ENCODE measurements around the gene TLE5.

The TLE5 gene, protein sequence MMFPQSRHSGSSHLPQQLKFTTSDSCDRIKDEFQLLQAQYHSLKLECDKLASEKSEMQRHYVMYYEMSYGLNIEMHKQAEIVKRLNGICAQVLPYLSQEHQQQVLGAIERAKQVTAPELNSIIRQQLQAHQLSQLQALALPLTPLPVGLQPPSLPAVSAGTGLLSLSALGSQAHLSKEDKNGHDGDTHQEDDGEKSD

DNA sequence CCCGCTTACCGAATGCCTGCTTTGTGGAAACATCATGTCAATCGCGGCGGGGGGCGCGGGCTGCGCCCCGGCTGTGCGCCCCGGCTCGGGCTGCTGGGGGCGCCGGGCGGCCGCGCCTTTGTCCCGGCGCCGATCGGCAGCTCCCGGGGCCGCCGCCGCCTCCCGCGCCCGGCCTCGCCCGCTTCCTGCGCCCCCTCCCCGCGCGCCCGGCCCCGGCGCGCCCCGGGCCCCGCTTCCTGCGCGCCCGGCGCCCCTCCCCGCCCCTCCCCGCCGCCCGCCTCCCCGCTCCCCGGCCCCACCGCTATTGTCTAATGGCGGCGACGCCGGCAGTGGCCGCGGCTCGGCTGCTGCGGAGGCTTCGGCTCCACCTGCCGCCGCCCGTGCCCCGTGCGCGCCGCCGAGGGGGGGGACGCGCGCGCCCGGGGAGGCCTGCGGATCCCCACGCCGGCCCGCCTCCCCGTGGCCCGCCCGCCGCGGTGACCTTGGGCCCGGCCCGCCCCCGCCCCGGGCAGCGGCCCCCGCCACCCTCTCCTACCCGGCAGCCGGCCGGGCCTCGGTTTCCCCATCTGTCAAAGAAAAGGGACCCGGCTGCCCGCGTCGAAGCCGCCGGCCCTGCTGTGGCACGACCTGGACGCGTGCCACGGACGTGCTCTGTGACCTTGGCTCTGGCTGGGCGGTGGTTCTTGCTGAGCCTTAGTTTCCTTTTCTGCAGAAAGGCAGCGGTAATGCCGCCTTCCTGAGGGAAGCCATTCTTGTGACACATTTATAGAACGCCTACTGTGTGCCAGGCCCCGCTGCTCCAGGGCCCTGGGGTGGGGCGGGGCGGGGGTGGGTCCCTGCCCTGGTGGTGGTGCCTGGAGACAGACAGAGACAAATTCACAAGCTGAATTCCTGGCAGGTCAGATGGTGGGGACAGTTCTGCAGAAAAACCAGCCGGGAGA lies at the start of gene TLE5:
Gene TLE5 (minus strand): TSS at position 331 of the 941 bp plus-strand sequence. CDS start 295 bp downstream, at position 36.
- DNase-seq = no peak

DNA sequence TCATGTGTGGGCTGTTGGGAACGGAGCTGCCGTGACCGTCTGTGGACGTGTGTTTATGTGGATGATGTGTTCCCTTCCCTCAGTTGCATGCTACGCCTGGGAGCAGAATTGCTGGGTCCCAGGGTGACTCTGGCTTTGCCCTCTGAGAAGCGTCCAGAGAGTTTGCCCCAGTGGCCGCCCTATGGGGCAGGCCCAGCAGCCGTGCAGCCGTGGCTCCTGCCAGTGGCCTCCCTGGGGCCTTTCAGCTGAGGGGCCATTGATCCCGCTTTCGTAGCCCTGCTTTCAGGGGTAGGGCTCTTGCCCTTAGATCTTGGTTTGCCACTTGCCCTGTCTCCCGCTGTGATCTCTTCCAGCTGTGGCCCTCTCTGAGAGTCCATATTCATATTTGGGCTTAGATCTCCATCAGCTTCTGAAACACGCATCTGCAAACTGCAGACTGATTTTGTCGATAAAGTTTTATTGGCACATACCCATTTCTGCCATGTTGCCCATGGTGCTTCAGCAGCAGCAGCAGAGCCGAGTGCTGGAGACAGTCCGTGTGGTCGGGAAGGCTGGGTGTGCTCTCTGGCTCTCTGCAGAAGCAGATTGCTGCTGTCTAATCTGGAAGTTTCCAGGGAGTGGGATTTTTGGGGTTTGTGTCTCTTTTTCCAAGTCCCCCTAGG lies 49.4 kb upstream of the TLE5 start:
- DNase-seq = no peak

DNA sequence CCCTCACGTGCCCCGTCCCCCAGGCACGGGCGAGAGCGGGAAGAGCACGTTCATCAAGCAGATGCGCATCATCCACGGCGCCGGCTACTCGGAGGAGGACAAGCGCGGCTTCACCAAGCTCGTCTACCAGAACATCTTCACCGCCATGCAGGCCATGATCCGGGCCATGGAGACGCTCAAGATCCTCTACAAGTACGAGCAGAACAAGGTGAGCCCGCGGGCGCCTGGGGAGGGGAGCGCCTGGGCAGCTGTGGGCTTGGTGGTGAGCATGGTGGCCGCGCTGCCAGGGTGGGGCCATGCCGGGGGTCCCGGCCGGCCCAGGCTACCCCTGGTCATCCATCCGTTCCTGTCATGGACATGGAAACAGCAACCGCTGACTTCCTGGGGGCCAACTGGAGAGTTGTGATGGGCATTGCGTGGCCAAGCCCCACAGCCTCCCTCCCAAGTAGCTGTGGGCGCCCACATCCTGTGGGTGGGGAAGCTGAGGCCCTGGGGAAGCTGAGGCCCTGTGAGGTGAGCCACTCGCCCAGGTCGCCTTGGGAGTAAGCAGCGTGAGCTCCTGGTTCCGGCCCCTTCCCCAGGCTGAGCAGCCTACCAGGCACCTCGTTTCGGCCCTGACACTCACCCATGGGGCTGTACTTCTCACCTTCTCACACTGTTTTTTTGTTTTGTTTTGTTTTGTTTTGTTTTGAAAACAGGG lies 48.0 kb upstream of the TLE5 start:
- no peak for DNase-seq

DNA sequence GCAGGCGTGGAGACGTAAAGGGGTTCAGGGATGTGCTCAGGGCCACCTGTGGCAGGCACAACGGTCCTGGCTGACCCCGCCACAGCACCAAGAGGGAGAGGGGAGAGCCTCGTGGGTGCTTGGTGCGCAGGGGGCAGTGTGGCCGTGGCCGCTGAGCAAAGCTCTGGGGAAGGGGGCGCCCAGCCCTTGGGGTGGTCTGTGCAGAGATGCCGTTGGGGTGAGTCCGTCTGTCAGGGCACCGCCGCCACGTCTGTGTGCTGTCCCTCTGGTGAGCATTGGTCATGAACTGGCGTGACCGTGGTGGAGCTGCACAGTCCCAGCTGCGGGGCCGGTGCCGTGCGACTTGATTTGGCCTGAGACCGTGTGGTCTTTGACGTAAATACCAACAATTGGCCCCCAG lies 47.2 kb upstream of the TLE5 start:
- no peak for DNase-seq

DNA sequence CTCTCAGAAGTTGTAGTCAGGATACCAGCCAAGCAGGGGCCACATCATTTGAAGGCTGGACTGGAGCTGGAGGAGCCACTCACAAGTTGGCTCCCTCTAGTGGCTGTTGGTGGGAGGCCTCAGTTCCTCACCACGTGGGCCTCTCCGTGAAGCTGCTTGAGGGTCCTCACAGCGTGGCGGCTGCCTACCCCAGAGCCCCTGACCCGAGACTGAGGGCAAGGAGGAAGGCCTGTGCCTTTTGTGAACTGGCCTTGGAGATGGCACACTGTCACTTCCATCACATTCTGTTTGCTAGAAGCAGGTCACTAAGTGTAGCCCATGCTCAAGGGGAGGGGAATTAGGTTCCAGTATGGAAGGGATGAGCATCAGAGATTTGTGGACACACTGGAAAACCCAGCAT lies 46.5 kb upstream of the TLE5 start:
- DNase-seq = peak; percentile 33

DNA sequence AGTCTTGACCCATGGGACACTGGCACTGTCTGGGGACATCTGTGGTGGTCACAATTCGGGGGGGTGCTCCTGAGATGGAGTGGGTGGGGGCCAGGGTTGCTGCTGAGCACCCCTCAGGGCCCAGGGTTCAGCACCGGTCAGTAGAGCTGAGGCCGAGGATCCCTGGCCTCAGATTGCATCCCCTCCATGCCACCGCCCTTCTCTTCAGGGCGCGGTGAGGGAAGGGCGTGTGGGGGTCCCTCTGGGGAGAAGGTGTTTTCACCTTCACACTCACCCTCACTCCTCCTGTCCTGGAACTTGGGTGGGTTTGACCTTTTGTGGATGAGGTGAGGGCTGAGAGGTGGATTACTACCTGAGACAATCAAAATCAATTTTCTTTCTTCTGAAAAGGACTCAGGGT lies 45.4 kb upstream of the TLE5 start:
- DNase-seq = no peak

DNA sequence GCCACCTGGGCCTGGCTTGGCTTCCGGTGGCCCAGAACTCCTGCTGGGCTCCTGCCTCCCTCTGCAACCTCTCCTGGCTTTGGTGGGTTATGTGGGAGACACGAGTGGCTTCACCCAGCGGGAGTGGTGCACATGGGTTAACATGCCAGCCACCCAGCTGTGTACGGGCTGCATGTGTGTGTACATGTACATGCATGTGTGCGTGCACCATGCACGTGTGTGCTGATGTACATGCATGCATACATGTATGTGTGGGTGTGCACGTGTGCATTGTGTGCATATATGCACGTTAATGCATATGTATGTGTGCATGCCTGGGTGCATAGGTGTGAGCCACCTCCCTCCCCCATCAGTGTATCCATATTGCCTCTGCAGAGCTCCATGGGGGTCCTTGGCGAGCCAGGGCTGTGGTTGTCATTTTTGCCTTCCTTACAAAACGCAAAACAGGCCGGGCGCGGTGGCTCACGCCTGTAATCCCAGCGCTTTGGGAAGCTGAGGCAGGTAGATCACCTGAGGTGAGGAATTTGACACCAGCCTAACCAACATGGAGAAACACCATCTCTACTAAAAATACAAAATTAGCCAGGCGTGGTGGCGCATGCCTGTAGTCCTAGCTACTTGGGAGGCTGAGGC lies 44.3 kb upstream of the TLE5 start:
- no peak for DNase-seq

DNA sequence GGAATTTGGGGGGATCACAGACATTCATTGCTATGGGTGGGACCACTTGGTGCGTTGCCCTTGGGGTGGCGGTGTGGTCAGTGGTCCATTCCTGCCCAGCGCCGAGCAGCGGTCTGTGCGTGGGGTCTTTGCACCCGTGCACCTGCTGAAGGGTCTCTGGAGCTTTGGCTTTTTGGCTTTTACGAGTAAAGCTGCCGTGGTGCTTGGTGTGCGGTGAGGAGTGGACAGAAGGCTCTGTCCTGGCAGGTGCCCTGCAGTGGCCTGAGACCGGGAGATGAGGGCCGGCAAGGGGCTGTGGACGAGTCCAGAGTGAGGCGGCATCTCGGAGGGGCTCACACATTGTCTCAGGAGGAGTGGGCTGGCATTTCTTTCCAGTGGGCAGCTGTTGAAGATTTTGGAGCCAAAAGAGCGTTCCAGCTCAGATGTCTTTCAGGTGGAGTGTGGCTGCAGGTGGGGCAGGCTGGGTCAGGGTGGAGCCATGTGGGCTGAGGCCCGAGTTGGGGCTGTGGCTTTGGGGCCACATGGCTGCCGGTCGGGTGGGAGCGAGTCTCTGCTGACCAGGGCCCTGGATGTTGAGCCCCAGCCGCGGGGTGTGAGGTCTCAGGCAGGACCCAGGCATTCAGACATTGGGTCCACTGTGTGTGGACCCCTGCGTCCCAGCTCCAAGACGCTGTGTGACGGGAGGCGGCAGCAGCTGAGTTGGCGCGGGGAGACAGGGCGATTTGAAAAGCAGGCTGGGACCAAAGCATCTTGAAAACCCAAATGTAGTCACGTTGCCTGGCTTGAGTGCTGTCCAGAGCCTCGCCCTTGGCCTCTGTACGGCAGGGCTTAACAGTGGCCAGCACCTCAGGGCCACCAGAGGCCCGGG lies 43.6 kb upstream of the TLE5 start:
- DNase-seq = no peak

DNA sequence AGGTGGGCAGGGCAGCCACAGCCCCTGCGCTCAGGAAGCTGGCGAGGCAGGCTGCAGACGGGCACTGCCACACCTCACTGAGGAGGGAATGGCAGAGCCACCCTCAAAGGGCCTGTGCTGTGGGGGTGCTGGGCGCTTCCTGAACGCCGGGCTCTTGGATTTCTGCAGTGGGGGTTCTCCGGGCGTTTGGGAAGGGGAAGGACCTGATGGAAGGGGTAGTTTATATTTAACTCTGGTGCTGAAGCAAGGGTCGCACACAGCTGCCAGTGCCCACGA lies 42.4 kb upstream of the TLE5 start:
- DNase-seq = no peak

DNA sequence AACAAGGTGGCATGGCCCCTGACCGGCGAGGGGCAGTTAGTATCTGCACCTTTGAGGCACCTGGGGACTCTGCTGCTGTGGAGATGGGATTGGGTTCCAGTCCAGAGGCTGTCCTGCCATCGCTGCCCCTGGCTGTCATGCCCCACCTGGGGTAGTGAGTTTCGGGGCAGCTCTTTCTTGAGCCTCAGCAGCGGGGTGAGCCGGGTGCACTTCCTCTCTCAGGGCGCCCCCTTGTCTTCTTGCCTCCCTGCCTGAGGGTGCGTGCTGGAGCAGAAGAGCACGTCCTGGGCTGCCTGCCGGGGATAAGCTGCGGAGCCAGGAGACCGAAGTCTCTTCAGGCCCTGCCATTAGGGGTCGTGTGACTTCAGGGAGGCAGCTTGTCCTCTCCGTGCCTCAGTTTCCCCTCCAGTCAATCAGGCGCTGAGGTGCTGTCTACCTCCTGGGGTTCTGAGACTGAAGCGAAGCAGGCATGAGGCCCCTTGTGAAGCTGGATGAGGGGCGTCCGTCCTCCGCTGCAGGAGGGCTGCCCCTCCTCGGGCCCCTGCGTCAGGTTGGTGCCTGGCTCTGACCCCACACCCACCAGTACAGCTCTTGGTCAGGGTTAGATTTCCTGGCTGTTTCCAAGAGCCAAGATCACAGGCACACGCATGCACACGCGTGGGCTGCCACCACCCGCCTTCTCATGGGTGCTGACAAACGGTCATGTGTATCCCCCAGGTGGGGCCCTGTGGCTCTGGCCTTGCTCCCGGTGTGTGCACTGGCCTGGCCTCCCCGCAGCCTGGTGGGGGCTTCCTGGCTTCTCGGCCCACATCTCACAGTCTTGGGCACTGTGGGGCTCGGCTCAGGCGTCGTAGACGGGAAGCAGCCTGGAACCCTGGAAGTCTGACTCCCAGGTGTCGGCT lies 40.2 kb upstream of the TLE5 start:
- DNase-seq = no peak

DNA sequence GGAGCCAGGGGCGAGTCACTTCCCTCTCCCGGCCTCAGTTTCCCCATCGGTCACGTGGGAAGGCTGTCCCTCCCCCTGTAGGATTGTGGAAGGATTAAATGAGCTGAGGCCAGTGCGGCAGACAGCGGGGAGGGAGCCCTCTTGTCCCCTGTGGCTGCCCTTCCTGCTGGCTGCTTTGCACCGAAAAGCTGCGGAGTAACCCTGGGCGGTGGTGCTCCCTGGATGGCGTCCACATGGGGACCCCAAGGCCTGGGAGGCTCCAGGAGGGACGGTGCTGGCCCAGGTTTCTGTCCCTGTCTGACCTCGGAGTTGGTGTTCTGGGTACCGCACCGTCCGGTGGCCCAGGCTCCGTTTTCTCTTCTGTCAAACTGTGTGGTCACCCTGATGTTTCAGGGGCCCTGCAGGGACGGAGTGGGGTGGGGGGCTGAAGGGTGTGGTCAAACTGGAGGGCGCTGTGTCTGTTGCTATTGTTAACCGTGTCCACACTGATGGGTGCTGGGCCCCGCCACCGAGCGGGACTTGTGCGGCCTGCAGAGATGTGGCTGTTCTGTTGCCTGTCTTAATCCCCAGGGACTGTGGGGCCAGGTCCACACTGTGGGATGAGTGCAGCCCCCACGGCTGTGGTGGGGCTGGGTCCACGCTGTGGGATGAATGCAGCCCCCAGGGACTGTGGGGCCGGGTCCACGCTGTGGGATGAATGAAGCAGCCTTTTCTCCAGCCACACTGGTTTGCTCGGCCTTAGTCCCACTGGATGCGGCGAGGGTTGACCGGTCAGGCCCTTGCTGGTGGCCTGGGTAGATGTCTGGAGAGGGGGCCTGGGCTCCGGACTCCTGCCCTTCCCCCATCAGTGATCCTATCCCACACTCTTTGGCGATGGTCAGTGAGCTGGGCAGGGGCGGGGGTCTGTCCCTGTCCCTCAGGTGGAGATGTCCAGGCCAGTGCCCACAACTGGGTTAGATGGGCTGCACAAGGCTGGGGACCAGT lies 38.7 kb upstream of the TLE5 start:
- DNase-seq = no peak

DNA sequence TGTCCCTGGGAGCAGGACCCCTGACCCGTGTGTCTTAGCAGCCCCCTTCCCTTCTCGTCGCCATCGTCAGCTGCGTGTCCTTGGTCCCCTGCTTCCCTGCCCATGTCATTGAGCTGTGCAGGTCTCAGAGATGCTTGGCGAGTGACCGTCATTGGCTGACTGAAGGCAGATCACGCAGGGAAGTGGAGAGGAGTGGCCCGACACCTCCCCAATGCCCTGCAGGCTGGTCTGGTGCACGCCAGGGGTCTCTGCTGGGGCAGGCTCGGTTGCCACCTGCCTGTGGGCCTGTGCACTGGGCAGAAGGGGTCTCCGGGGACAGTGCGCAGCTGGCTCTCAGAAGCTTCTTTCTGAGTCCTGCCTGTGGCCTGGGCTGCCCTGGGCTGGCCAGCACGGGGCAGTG lies 38.0 kb upstream of the TLE5 start:
- DNase-seq = no peak

DNA sequence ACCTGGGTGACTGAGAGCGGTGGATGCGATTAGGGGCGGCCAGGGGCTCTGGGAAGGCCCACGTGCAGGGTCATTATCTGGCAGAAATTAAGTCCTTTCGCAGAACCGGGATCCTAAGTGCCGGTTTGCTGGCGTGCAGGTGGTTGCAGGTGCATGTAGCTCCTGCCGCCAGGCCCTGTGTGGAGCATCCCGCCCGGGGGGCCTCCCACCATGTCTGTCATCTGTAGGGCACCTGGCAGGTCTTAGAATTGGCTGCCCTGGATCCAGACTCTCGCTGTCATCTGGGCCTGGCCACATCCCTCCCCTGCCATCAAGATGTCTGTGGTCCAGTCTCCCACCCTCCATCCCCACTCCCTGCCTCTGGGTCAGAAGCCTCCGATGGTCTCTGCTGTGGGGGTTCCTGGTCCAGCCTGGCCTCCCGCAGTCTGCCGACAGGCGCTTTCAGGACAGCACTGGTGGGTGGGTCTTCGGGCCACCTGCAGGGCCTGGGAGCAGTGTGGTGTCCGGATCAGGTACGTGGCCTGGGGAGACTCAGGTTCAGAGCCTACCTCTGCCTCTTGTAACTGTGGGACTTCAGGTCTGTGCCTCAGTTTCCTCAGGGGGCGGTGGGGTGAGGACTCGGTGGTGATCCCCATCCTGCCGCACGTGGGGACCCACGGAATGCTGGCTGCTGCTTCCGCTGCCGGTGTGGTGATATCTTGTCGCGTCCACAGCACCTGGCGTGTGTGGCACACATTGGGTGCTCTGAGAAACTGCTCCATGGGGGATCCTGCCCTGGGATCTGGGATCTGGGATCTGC lies 37.3 kb upstream of the TLE5 start:
- no peak for DNase-seq

DNA sequence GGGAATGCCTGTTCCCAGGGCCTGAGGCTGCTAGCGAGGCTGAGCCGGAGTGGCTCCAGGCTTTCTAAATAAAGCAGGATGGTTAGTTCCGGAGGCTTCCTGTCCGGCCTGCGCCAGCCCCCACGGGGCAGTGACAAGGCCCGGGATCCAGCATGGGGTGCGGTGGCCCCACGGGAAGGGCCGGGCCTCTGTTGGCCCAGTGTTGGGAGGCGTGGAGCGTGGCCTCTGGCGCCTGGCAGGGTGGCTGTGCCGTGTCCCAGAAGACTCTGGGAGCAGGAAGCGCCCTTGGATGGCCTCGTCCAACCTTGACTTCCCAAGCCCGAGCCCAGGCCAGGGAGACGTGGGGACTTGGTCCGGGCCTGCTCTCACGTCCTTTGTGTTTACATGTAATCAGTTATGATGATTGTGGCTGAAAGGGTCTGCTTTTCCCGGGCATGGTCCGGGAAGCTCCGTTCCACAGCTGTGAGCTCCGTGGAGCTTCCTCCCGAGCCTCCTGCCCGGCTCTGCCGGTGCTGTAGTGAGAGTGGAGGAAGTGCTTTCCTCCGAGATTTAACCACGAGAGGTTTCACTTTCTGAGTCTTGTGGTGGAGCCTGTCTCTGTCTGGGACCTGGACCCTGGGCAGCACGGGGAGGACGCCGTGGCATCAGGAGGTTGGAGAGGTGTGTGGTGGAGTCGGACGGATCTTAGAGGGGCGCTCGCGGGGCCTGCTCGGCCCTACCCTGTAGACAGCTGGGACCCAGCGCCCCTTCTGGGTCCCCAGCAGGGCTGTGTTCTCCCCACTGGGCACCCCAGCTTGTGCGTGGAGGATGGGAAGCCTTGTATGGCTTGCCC lies 36.4 kb upstream of the TLE5 start:
- DNase-seq = no peak

DNA sequence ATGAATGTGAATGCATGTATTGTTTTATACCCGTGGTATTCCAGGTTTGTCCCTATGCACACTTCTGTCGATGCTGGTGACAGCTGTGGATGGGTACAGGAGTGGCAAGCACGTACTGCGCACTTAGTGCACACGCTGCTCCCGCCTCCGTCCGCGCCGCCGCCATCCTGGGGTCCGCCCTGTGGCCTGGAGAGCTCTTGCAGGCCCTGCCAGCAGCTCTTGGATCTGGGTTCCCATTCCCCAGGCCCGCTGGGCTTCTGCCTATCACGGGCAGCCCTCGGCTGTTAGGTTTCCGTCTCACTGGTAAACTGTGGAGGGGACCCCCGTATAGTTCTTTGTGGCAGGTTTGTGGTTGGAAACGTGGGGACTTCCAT lies 35.8 kb upstream of the TLE5 start:
- DNase-seq = no peak

DNA sequence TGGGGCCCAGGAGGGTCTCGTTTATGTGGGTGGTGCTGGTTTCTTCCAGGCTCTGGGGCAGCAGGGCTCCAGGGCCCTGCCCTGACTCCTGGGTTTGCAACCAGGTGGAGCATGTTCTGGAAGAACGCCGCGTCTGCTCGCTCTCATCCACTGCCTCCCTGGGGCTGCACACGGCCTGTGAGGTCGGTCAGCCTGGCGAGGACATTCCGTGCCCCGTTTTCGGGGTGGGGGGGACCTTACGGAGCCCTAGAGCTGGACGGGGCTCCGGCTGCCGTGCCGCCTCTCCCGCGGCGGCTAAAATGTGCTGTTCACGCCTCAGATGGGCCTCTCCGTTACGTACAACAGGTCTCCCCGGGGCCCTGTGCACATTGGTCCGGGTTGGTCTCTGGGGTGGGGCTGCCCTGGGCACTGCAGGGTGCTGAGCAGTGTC lies 35.2 kb upstream of the TLE5 start:
- no peak for DNase-seq

DNA sequence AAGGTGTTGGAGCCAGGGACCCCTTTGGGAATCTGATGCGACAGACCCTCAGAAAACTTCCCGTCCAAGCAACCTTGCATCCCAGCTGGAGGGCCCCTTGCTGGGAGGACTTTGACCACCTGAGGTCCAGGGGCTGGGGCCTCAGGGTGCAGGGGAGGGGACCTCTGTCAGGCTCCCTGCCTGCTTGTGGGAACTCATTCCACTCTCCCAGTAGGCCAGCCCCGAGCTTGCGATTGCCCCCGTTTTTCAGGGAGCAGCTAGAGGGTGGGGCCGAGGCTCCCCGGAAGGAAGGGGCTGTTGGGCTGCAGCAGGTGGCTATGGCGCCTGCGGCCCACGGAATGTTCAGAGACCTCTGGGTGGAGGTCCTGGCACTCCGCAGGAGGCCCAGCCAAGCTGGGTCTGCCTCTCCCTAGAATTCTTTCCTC lies 34.6 kb upstream of the TLE5 start:
- DNase-seq = no peak
